ENCODE results near the gene KRTAP16-1.

KRTAP16-1 gene

GRCh38 chr17:41333098-41333497, 24.0 kb upstream of the KRTAP16-1 start:
- Histone ChIP-seq H3K9me3 (ENCODE audit: insufficient read depth, low read depth, low read length) (no peaks in the 10 kb centered on the region), H3K36me3 (ENCODE audit: control insufficient read depth in 1 of 2, insufficient read depth in 2 of 2, low read length in 2 of 2) (no peaks in the 10 kb centered on the region), H3K4me2 (ENCODE audit: low read length) (no peak overlapping the region), H4K12ac (ENCODE audit: low read depth, low read length) (no peak overlapping the region), H2BK12ac (ENCODE audit: low read length) (no peak overlapping the region), H3K4ac (ENCODE audit: low read depth, low read length) (no peak overlapping the region), H3K23ac (ENCODE audit: low read length) (no peak overlapping the region), H3K79me2 (ENCODE audit: control insufficient read depth, insufficient read depth, low read length, poor library complexity) (no peaks in the 10 kb centered on the region), H2BK120ac (ENCODE audit: insufficient read depth, low read length, poor library complexity) (no peak overlapping the region), H2AFZ (ENCODE audit: insufficient read depth, low read length, poor library complexity) (no peak overlapping the region), H2BK5ac (ENCODE audit: low read depth, low read length, poor library complexity) (no peak overlapping the region), H3K27me3 (ENCODE audit: insufficient read depth, low read length) (no peaks in the 10 kb centered on the region), H3K27ac (ENCODE audit: low read depth, low read length) (no peak overlapping the region), H3K18ac (ENCODE audit: low read length) (no peak overlapping the region), H3K14ac (ENCODE audit: low read length) (no peak overlapping the region), H4K91ac (ENCODE audit: low read depth, low read length) (no peak overlapping the region), H3K79me1 (ENCODE audit: low read length) (no peaks in the 10 kb centered on the region), H3K4me3 (ENCODE audit: low read depth, low read length) (no peak overlapping the region), H4K8ac (ENCODE audit: low read depth, low read length) (no peak overlapping the region), H3K4me1 (ENCODE audit: control insufficient read depth in 1 of 2, insufficient read depth in 2 of 2, low read length in 2 of 2) (no peaks in the 10 kb centered on the region), H2AK5ac (ENCODE audit: low read length) (no peak overlapping the region), H3K9ac (ENCODE audit: low read length) (no peak overlapping the region)
- DNase-seq, result peak; percentile 93 to 96
- no CpG with 5 or more reads among the region's 5 CpGs for WGBS (ENCODE audit: extremely low coverage, insufficient coverage, insufficient read length)

DNA sequence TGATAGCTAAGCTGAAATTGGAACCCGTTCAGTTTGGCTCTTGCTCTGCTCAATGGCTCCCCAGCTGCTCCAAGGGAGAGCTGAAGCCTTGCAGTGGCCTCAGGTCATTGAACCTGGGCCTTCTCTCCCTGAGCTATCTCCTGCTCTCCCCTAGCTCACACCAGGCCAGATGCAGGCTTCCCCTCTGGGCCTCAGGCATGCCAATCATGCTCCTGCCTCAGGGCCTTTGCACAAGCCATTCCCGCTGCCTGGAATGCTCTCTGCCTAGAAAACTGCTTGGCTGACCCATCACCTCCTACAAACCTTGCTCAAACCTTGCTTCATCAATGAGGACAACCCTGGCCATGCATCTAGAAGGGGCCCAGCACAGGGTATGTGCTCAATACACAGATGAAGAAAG, 23.1 kb upstream of the KRTAP16-1 start:
- Histone ChIP-seq H2AK5ac (ENCODE audit: low read length) (no peak overlapping the region), H3K9me3 (ENCODE audit: insufficient read depth, low read depth, low read length) (no peaks in the 10 kb centered on the region), H3K4me1 (ENCODE audit: control insufficient read depth in 1 of 2, insufficient read depth in 2 of 2, low read length in 2 of 2) (no peaks in the 10 kb centered on the region), H3K4me2 (ENCODE audit: low read length) (no peak overlapping the region), H2AFZ (ENCODE audit: insufficient read depth, low read length, poor library complexity) (no peak overlapping the region), H4K12ac (ENCODE audit: low read depth, low read length) (no peak overlapping the region), H2BK12ac (ENCODE audit: low read length) (no peak overlapping the region), H3K4me3 (ENCODE audit: low read depth, low read length) (no peak overlapping the region), H3K18ac (ENCODE audit: low read length) (no peak overlapping the region), H2BK5ac (ENCODE audit: low read depth, low read length, poor library complexity) (no peak overlapping the region), H3K4ac (ENCODE audit: low read depth, low read length) (no peak overlapping the region), H3K23ac (ENCODE audit: low read length) (no peak overlapping the region), H3K36me3 (ENCODE audit: control insufficient read depth in 1 of 2, insufficient read depth in 2 of 2, low read length in 2 of 2) (no peaks in the 10 kb centered on the region), H3K9ac (ENCODE audit: low read length) (no peak overlapping the region), H4K91ac (ENCODE audit: low read depth, low read length) (no peak overlapping the region), H3K27me3 (ENCODE audit: insufficient read depth, low read length) (no peaks in the 10 kb centered on the region), H4K8ac (ENCODE audit: low read depth, low read length) (no peak overlapping the region), H2BK120ac (ENCODE audit: insufficient read depth, low read length, poor library complexity) (no peak overlapping the region), H3K79me2 (ENCODE audit: control insufficient read depth, insufficient read depth, low read length, poor library complexity) (no peaks in the 10 kb centered on the region), H3K79me1 (ENCODE audit: low read length) (no peaks in the 10 kb centered on the region), H3K27ac (ENCODE audit: low read depth, low read length) (no peak overlapping the region), H3K14ac (ENCODE audit: low read length) (no peak overlapping the region)
- peak; percentile 97 to 98 for DNase-seq
- no CpG with 5 or more reads among the region's 2 CpGs for WGBS (ENCODE audit: extremely low coverage, insufficient coverage, insufficient read length)

DNA sequence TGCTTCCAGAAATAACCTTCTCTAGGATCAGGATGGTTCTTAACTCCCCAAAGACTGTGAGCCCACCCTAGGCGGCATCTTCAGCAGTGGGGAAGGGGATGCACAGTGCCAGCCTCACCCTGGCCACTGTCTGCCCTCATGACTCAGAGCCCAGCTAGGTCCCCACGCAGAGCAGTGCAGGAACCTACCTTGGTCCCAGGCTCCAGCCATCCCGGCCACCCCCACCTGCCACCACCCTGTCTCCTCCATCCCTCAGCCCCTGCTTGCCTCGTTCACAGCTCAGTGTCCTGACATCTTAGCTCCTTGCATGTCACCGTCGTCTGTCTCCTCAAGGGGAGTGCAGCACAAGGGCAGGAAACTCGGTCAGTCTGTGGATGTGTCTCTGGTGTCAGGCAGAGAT, 22.5 kb upstream of the KRTAP16-1 start:
- no peak overlapping the region for H4K91ac ChIP-seq (ENCODE audit: low read depth, low read length)

DNA sequence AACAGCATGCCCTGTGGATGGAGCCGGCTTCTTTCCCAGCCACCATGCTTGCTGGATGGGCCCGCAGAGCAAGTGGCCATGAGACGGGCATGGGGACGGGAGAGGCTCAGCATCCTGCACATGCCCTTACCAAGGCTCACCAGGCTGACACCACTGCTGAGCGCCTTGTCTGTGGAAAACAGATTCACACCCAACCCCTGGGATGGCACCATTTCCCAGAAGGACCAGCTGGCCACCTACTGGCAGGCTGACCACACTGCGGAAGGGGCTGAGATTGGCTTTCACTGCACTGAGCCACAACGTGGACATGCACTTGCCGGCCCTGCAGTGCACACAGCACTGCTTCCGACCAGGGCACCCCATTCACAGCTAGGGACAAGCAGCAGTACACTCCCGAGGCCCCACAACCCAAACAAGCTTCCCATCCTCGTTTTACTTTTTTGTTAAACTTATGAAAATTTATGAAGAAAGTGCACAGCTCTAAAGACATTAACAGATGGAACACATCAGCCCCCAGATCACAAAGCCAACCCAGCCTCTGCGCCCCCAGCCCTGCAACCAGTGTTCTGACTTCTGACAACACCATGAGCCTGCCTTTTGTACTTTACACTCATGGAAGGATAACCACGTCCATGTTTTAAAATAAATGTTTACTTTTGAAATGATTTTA, 20.3 kb upstream of the KRTAP16-1 start:
- Histone ChIP-seq H4K12ac (ENCODE audit: low read depth, low read length) (no peak overlapping the region), H3K27ac (ENCODE audit: low read depth, low read length) (no peak overlapping the region), H4K8ac (ENCODE audit: low read depth, low read length) (no peak overlapping the region), H2BK12ac (ENCODE audit: low read length) (no peak overlapping the region), H3K4ac (ENCODE audit: low read depth, low read length) (no peak overlapping the region), H3K4me3 (ENCODE audit: low read depth, low read length) (no peak overlapping the region), H3K14ac (ENCODE audit: low read length) (no peak overlapping the region), H3K27me3 (ENCODE audit: insufficient read depth, low read length) (no peaks in the 10 kb centered on the region), H3K4me1 (ENCODE audit: control insufficient read depth in 1 of 2, insufficient read depth in 2 of 2, low read length in 2 of 2) (no peaks in the 10 kb centered on the region), H2BK120ac (ENCODE audit: insufficient read depth, low read length, poor library complexity) (no peak overlapping the region), H3K36me3 (ENCODE audit: control insufficient read depth in 1 of 2, insufficient read depth in 2 of 2, low read length in 2 of 2) (no peaks in the 10 kb centered on the region), H3K79me1 (ENCODE audit: low read length) (no peaks in the 10 kb centered on the region), H3K79me2 (ENCODE audit: control insufficient read depth, insufficient read depth, low read length, poor library complexity) (no peaks in the 10 kb centered on the region), H2BK5ac (ENCODE audit: low read depth, low read length, poor library complexity) (no peak overlapping the region), H3K9ac (ENCODE audit: low read length) (no peak overlapping the region), H3K9me3 (ENCODE audit: insufficient read depth, low read depth, low read length) (no peaks in the 10 kb centered on the region), H3K18ac (ENCODE audit: low read length) (no peak overlapping the region), H3K23ac (ENCODE audit: low read length) (no peak overlapping the region), H2AK5ac (ENCODE audit: low read length) (no peak overlapping the region), H4K91ac (ENCODE audit: low read depth, low read length) (no peak overlapping the region), H3K4me2 (ENCODE audit: low read length) (no peak overlapping the region), H2AFZ (ENCODE audit: insufficient read depth, low read length, poor library complexity) (no peak overlapping the region)
- peak; percentile 35 to 64 for DNase-seq
- no CpG with 5 or more reads among the region's 13 CpGs for WGBS (ENCODE audit: extremely low coverage, insufficient coverage, insufficient read length)

More for the DNA sequence above, 22.5 kb upstream of the KRTAP16-1 start:
- H3K36me3 ChIP-seq (ENCODE audit: control insufficient read depth in 1 of 2, insufficient read depth in 2 of 2, low read length in 2 of 2), result no peaks in the 10 kb centered on the region
- H3K9ac ChIP-seq (ENCODE audit: low read length), result no peak overlapping the region
- no peak overlapping the region for H3K4me3 ChIP-seq (ENCODE audit: low read depth, low read length)
- no peak overlapping the region for H2BK120ac ChIP-seq (ENCODE audit: insufficient read depth, low read length, poor library complexity)
- no peak overlapping the region for H2AK5ac ChIP-seq (ENCODE audit: low read length)
- no peaks in the 10 kb centered on the region for H3K4me1 ChIP-seq (ENCODE audit: control insufficient read depth in 1 of 2, insufficient read depth in 2 of 2, low read length in 2 of 2)
- H3K79me2 ChIP-seq (ENCODE audit: control insufficient read depth, insufficient read depth, low read length, poor library complexity), result no peaks in the 10 kb centered on the region
- no peak for DNase-seq
- no peak overlapping the region for H3K18ac ChIP-seq (ENCODE audit: low read length)
- no peaks in the 10 kb centered on the region for H3K79me1 ChIP-seq (ENCODE audit: low read length)
- no peak overlapping the region for H2BK12ac ChIP-seq (ENCODE audit: low read length)
- no peak overlapping the region for H3K23ac ChIP-seq (ENCODE audit: low read length)
- no peaks in the 10 kb centered on the region for H3K27me3 ChIP-seq (ENCODE audit: insufficient read depth, low read length)
- no peak overlapping the region for H3K4me2 ChIP-seq (ENCODE audit: low read length)
- no peak overlapping the region for H4K12ac ChIP-seq (ENCODE audit: low read depth, low read length)
- no peak overlapping the region for H4K8ac ChIP-seq (ENCODE audit: low read depth, low read length)
- no peak overlapping the region for H3K4ac ChIP-seq (ENCODE audit: low read depth, low read length)
- H3K9me3 ChIP-seq (ENCODE audit: insufficient read depth, low read depth, low read length), result no peaks in the 10 kb centered on the region
- H2BK5ac ChIP-seq (ENCODE audit: low read depth, low read length, poor library complexity), result no peak overlapping the region
- WGBS (ENCODE audit: extremely low coverage, insufficient coverage, insufficient read length), result no CpG with 5 or more reads among the region's 7 CpGs
- no peak overlapping the region for H3K27ac ChIP-seq (ENCODE audit: low read depth, low read length)
- no peak overlapping the region for H2AFZ ChIP-seq (ENCODE audit: insufficient read depth, low read length, poor library complexity)
- no peak overlapping the region for H3K14ac ChIP-seq (ENCODE audit: low read length)
